ENCODE results near the gene OR4M1.
"Not testable (repeated sequence)": the region's sequence is repeated elsewhere in the genome, so short reads cannot be mapped to it uniquely, and the experiment has no call there.

Gene OR4M1

GRCh38 chr14:19773204-19773603, at the start of gene OR4M1:
Gene OR4M1 (plus strand): TSS chr14:19773504. CDS start chr14:19780323, 6,819 bp downstream.
- not testable (repeated sequence) for DNase-seq (ENCODE audit: low read depth in 3 of 3, low spot score in 1 of 3)

- no peak for DNase-seq (ENCODE audit: low read depth in 3 of 3, low spot score in 1 of 3)
These were observed 43.9 kb upstream of the OR4M1 start for GRCh38 chr14:19729359-19729758.

- no peak for DNase-seq (ENCODE audit: low read depth in 3 of 3, low spot score in 1 of 3)
These were observed 43.5 kb upstream of the OR4M1 start for GRCh38 chr14:19729763-19730162.

- not testable (repeated sequence) for DNase-seq (ENCODE audit: low read depth in 3 of 3, low spot score in 1 of 3)
These were observed 39.4 kb upstream of the OR4M1 start for GRCh38 chr14:19733893-19734292.

- no peak for DNase-seq (ENCODE audit: low read depth in 3 of 3, low spot score in 1 of 3)
These were observed 30.0 kb upstream of the OR4M1 start, which contains the start of gene OR4Q3 for GRCh38 chr14:19743256-19743655. Gene OR4Q3 (plus strand): TSS chr14:19743571.

GRCh38 chr14:19752316-19752715, 21.0 kb upstream of the OR4M1 start:
- DNase-seq (ENCODE audit: low read depth in 3 of 3, low spot score in 1 of 3) = not testable (repeated sequence)

GRCh38 chr14:19754172-19754571, 19.1 kb upstream of the OR4M1 start:
- no peak for DNase-seq (ENCODE audit: low read depth in 3 of 3, low spot score in 1 of 3)

- DNase-seq (ENCODE audit: low read depth in 3 of 3, low spot score in 1 of 3) = not testable (repeated sequence)
These were observed 1.8 kb upstream of the OR4M1 start for GRCh38 chr14:19771491-19771890.

GRCh38 chr14:19771895-19772430, 1.3 kb upstream of the OR4M1 start:
- DNase-seq (ENCODE audit: low read depth in 3 of 3, low spot score in 1 of 3) = no peak

GRCh38 chr14:19772454-19772853, 850 bp upstream of the OR4M1 start:
- not testable (repeated sequence) for DNase-seq (ENCODE audit: low read depth in 3 of 3, low spot score in 1 of 3)

- no peak for DNase-seq (ENCODE audit: low read depth in 3 of 3, low spot score in 1 of 3)
These were observed 2.3 kb downstream of the OR4M1 start for GRCh38 chr14:19775587-19775986.

- DNase-seq (ENCODE audit: low read depth in 3 of 3, low spot score in 1 of 3) = not testable (repeated sequence)
These were observed 12.5 kb downstream of the OR4M1 start for GRCh38 chr14:19785848-19786247.

GRCh38 chr14:19787318-19787717, 14.0 kb downstream of the OR4M1 start:
- not testable (repeated sequence) for DNase-seq (ENCODE audit: low read depth in 3 of 3, low spot score in 1 of 3)

GRCh38 chr14:19788150-19788549, 14.8 kb downstream of the OR4M1 start:
- not testable (repeated sequence) for DNase-seq (ENCODE audit: low read depth in 3 of 3, low spot score in 1 of 3)

GRCh38 chr14:19796520-19797108, 23.3 kb downstream of the OR4M1 start:
- not testable (repeated sequence) for DNase-seq (ENCODE audit: low read depth in 3 of 3, low spot score in 1 of 3)

- DNase-seq (ENCODE audit: low read depth in 3 of 3, low spot score in 1 of 3) = no peak
These were observed 26.6 kb downstream of the OR4M1 start for GRCh38 chr14:19799880-19800279.

GRCh38 chr14:19800282-19801117, 27.2 kb downstream of the OR4M1 start:
- DNase-seq (ENCODE audit: low read depth in 3 of 3, low spot score in 1 of 3) = no peak

GRCh38 chr14:19801118-19801464, 27.8 kb downstream of the OR4M1 start:
- DNase-seq (ENCODE audit: low read depth in 3 of 3, low spot score in 1 of 3) = no peak

GRCh38 chr14:19803470-19803869, 30.2 kb downstream of the OR4M1 start, which contains the start of gene OR4N2:
Gene OR4N2 (plus strand): TSS chr14:19803770. CDS start chr14:19827449, 23,679 bp downstream.
- not testable (repeated sequence) for DNase-seq (ENCODE audit: low read depth in 3 of 3, low spot score in 1 of 3)

GRCh38 chr14:19813171-19813920, 40.0 kb downstream of the OR4M1 start:
- not testable (repeated sequence) for DNase-seq (ENCODE audit: low read depth in 3 of 3, low spot score in 1 of 3)

- not testable (repeated sequence) for DNase-seq (ENCODE audit: low read depth in 3 of 3, low spot score in 1 of 3)
These were observed 46.6 kb downstream of the OR4M1 start for GRCh38 chr14:19819879-19820278.

Data from stimulated activated CD4-positive, alpha-beta T cell treated with anti-CD3 and anti-CD28 coated beads, TNF-alpha, amount 100 ng/mL, for 1 hour (primary cell).